Measurements from ENCODE around the gene IRX5.

IRX5 gene

GRCh38 chr16:54930005-54930868 lies at the start of gene IRX5:
Gene IRX5 (plus strand): TSS chr16:54930865. CDS start chr16:54931199, 334 bp downstream.
- H2AFZ ChIP-seq (ENCODE audit: low read length) = no peak within 1 kb of the TSS
- peak within 1 kb of the TSS; percentile 63 for H3K9ac ChIP-seq (ENCODE audit: low read length)
- peak within 1 kb of the TSS; percentile 86 for H3K4me2 ChIP-seq (ENCODE audit: low read length)
- H3K4me3 ChIP-seq (ENCODE audit: low read depth, low read length, poor library complexity, severe bottlenecking) = peak within 1 kb of the TSS; percentile 69
- peaks cover 2% of the 10 kb centered on the region; the same call in 1 of the 2 replicates for H4K20me1 ChIP-seq (ENCODE audit: insufficient read depth, low read length)
- H3K9me3 ChIP-seq (ENCODE audit: low read length) = no peaks in the 10 kb centered on the region
- H3K79me2 ChIP-seq (ENCODE audit: insufficient read depth, low read length) = no peaks in the 10 kb centered on the region
- H3K27ac ChIP-seq (ENCODE audit: low read depth, low read length, poor library complexity, severe bottlenecking) = peak within 1 kb of the TSS; percentile 85
- H3K9me2 ChIP-seq (ENCODE audit: low read depth, low read length) = no peaks in the 10 kb centered on the region
- no peaks in the 10 kb centered on the region for H3K27me3 ChIP-seq (ENCODE audit: insufficient read depth, low read length)
- H3K36me3 ChIP-seq (ENCODE audit: insufficient read depth, low read length) = no peaks in the 10 kb centered on the region; the same call in 1 of the 2 replicates
- TF ChIP-seq EZH2 (IDR thresholded peaks at IDR 0.05; ENCODE audit: borderline replicate concordance, low read length) (no peak), CTCF (IDR thresholded peaks at IDR 0.05; ENCODE audit: low read length) (no peak)
- no peaks in the 10 kb centered on the region for H3F3A ChIP-seq (ENCODE audit: insufficient read depth, low read length)
- peaks cover 27% of the 10 kb centered on the region for H3K4me1 ChIP-seq (ENCODE audit: insufficient read depth, low read length, severe bottlenecking)

- no peaks in the 10 kb centered on the region for H3K36me3 ChIP-seq (ENCODE audit: insufficient read depth, low read length)
- H3K9me3 ChIP-seq (ENCODE audit: low read length) = no peaks in the 10 kb centered on the region
- no peak overlapping the region for H3K27ac ChIP-seq (ENCODE audit: low read depth, low read length, poor library complexity, severe bottlenecking)
- H3K9ac ChIP-seq (ENCODE audit: low read length) = no peak overlapping the region
- no peaks in the 10 kb centered on the region for H3K27me3 ChIP-seq (ENCODE audit: insufficient read depth, low read length)
- no peaks in the 10 kb centered on the region for H3F3A ChIP-seq (ENCODE audit: insufficient read depth, low read length)
- TF ChIP-seq CTCF (IDR thresholded peaks at IDR 0.05; ENCODE audit: low read length) (no peak), EZH2 (IDR thresholded peaks at IDR 0.05; ENCODE audit: borderline replicate concordance, low read length) (no peak)
- H3K4me2 ChIP-seq (ENCODE audit: low read length) = no peak overlapping the region
- no peak overlapping the region for H3K4me3 ChIP-seq (ENCODE audit: low read depth, low read length, poor library complexity, severe bottlenecking)
- no peaks in the 10 kb centered on the region for H3K4me1 ChIP-seq (ENCODE audit: insufficient read depth, low read length, severe bottlenecking)
- H2AFZ ChIP-seq (ENCODE audit: low read length) = no peak overlapping the region
- H4K20me1 ChIP-seq (ENCODE audit: insufficient read depth, low read length) = no peaks in the 10 kb centered on the region
- H3K9me2 ChIP-seq (ENCODE audit: low read depth, low read length) = no peaks in the 10 kb centered on the region
- H3K79me2 ChIP-seq (ENCODE audit: insufficient read depth, low read length) = no peaks in the 10 kb centered on the region
Observed at GRCh38 chr16:54882556-54882955, 48.1 kb upstream of the IRX5 start.

GRCh38 chr16:54883358-54883757 lies 47.3 kb upstream of the IRX5 start:
- Histone ChIP-seq H2AFZ (ENCODE audit: low read length) (no peak overlapping the region), H3K9me2 (ENCODE audit: low read depth, low read length) (no peaks in the 10 kb centered on the region), H3K27ac (ENCODE audit: low read depth, low read length, poor library complexity, severe bottlenecking) (no peak overlapping the region), H4K20me1 (ENCODE audit: insufficient read depth, low read length) (no peaks in the 10 kb centered on the region), H3K79me2 (ENCODE audit: insufficient read depth, low read length) (no peaks in the 10 kb centered on the region), H3K4me2 (ENCODE audit: low read length) (no peak overlapping the region), H3K27me3 (ENCODE audit: insufficient read depth, low read length) (no peaks in the 10 kb centered on the region), H3F3A (ENCODE audit: insufficient read depth, low read length) (no peaks in the 10 kb centered on the region), H3K9ac (ENCODE audit: low read length) (no peak overlapping the region), H3K36me3 (ENCODE audit: insufficient read depth, low read length) (no peaks in the 10 kb centered on the region), H3K9me3 (ENCODE audit: low read length) (no peaks in the 10 kb centered on the region), H3K4me1 (ENCODE audit: insufficient read depth, low read length, severe bottlenecking) (no peaks in the 10 kb centered on the region), H3K4me3 (ENCODE audit: low read depth, low read length, poor library complexity, severe bottlenecking) (no peak overlapping the region)
- TF ChIP-seq CTCF (IDR thresholded peaks at IDR 0.05; ENCODE audit: low read length) (no peak), EZH2 (IDR thresholded peaks at IDR 0.05; ENCODE audit: borderline replicate concordance, low read length) (no peak)

Data from OCI-LY1 (cell line).